Measurements from ENCODE around the gene CRIP2. TPM values are rescaled to one million over a fixed set of nuclear protein-coding genes. Genes with fewer than 3 reads are reported as not detected.

Gene CRIP2
- total and polyA plus RNA-seq, 4 donors, result 4.3 to 40.0 (median 20.7) TPM

DNA sequence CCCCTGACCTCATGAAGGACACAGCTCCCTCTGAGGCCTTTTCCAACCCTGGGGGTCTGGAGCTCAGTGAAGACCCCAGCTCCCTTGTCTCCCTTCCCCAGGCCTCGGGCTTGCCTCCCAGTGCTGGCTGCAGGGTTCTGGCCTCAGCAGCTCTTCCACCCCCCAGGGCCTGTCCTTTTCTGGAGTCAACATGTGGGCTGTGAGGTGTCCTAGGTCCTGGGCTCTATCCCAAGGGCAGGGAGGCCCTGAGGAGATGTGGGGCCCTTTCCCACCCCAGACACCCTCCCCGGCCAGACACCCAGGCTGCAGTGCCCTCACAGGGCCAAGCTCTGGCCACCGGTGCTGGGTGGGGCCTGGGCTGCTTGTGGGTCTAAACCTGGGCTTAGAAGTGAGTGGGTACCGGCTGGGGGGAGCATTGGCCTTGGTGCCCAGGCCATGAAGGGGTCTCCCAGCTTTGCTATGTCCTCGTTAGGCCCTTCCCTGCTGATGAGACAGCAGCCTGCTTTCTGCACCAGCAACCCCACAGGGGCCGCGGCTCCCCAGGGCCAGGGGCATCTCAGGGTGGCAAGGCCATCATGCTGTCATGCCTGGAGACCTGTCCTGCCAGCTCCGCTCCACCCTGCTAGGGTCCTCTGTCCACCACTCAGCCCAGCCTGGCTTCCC lies 2.7 kb upstream of the CRIP2 start:
- Histone ChIP-seq H3K27ac (ENCODE audit: low read depth in 1 of 2, low read length in 2 of 2) (peak overlapping the region in 1 of 2 donors; percentile 62), H3K4me3 (ENCODE audit: low read depth in 1 of 3, low read length in 3 of 3) (no peak overlapping the region), H3K36me3 (ENCODE audit: control insufficient read depth in 4 of 4, insufficient read depth in 3 of 4, low read depth in 1 of 4, low read length in 3 of 4) (peaks cover 0 to 12% (median 0%) of the 10 kb centered on the region in 4 donors), H3K27me3 (ENCODE audit: control insufficient read depth in 4 of 4, insufficient read depth in 4 of 4, low read length in 3 of 4) (no peaks in the 10 kb centered on the region), H3K9ac (ENCODE audit: low read depth in 1 of 2, low read length in 2 of 2) (no peak overlapping the region), H3K4me1 (ENCODE audit: control insufficient read depth in 4 of 4, insufficient read depth in 4 of 4, low read length in 3 of 4) (peaks cover 31 to 71% (median 52%) of the 10 kb centered on the region in 4 donors), H3K9me3 (ENCODE audit: control insufficient read depth in 4 of 4, low read length in 3 of 4) (no peaks in the 10 kb centered on the region)
- TF ChIP-seq JUND (IDR thresholded peaks at IDR 0.05), result no peak
- no peak for TF ChIP-seq SP1 (IDR thresholded peaks at IDR 0.05)
- no peak for TF ChIP-seq HNF4A (conservative IDR thresholded peaks at IDR 0.05)
- TF ChIP-seq, protein P1, sequence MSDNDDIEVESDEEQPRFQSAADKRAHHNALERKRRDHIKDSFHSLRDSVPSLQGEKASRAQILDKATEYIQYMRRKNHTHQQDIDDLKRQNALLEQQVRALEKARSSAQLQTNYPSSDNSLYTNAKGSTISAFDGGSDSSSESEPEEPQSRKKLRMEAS (IDR thresholded peaks at IDR 0.05), result no peak
- no peak for TF ChIP-seq GABPA (IDR thresholded peaks at IDR 0.05 in 1 of 2, conservative IDR thresholded peaks at IDR 0.05 in 1 of 2)
- TF ChIP-seq YY1 (IDR thresholded peaks at IDR 0.05), result no peak
- TF ChIP-seq RXRA (IDR thresholded peaks at IDR 0.05), result no peak
- no peak for TF ChIP-seq TAF1 (conservative IDR thresholded peaks at IDR 0.05)
- TF ChIP-seq EGR1 (IDR thresholded peaks at IDR 0.05; ENCODE audit: low read depth in 2 of 2), result no peak
- TF ChIP-seq RAD21 (IDR thresholded peaks at IDR 0.05), result no peak
- TF ChIP-seq, protein P2, sequence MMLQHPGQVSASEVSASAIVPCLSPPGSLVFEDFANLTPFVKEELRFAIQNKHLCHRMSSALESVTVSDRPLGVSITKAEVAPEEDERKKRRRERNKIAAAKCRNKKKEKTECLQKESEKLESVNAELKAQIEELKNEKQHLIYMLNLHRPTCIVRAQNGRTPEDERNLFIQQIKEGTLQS (IDR thresholded peaks at IDR 0.05), result no peak
- TF ChIP-seq CTCF (IDR thresholded peaks at IDR 0.05; ENCODE audit: low read depth, low read length, missing input control), result no peak
- TF ChIP-seq, protein P3, sequence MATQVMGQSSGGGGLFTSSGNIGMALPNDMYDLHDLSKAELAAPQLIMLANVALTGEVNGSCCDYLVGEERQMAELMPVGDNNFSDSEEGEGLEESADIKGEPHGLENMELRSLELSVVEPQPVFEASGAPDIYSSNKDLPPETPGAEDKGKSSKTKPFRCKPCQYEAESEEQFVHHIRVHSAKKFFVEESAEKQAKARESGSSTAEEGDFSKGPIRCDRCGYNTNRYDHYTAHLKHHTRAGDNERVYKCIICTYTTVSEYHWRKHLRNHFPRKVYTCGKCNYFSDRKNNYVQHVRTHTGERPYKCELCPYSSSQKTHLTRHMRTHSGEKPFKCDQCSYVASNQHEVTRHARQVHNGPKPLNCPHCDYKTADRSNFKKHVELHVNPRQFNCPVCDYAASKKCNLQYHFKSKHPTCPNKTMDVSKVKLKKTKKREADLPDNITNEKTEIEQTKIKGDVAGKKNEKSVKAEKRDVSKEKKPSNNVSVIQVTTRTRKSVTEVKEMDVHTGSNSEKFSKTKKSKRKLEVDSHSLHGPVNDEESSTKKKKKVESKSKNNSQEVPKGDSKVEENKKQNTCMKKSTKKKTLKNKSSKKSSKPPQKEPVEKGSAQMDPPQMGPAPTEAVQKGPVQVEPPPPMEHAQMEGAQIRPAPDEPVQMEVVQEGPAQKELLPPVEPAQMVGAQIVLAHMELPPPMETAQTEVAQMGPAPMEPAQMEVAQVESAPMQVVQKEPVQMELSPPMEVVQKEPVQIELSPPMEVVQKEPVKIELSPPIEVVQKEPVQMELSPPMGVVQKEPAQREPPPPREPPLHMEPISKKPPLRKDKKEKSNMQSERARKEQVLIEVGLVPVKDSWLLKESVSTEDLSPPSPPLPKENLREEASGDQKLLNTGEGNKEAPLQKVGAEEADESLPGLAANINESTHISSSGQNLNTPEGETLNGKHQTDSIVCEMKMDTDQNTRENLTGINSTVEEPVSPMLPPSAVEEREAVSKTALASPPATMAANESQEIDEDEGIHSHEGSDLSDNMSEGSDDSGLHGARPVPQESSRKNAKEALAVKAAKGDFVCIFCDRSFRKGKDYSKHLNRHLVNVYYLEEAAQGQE (IDR thresholded peaks at IDR 0.05), result no peak
- no peak for TF ChIP-seq FOXA1 (IDR thresholded peaks at IDR 0.05)
- no peak for DNase-seq (ENCODE audit: low spot score)
- whole genome bisulfite sequencing, result 88% methylated on average over 8 of the region's 8 CpGs

DNA sequence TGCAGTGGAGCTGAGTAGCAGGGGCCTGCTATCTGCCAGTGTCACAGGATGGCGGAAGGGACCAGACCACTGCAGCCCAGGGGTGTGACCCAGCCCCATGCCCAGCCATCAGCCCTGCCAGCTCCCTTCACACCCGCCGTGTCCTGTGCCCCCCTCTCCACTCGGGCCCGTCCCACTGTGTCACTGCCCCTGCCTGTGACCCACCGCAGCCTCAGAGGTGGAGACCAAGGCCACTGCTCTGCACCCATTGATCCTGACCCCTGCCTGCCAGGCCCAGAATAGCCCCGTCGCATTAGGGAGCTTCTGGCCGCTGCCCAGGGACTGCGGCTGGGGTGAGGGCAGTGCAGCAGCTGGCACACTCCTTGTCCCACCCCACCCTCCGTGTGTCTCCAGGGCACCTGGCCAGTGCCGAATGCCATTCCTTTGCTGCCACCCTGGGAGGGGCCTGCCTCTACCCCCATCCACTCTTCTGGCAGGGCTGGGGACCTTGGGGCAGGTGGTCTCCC lies 2.1 kb upstream of the CRIP2 start:
- Histone ChIP-seq H3K4me1 (ENCODE audit: control insufficient read depth in 4 of 4, insufficient read depth in 4 of 4, low read length in 3 of 4) (peaks cover 36 to 70% (median 55%) of the 10 kb centered on the region in 4 donors), H3K9me3 (ENCODE audit: control insufficient read depth in 4 of 4, low read length in 3 of 4) (no peaks in the 10 kb centered on the region), H3K36me3 (ENCODE audit: control insufficient read depth in 4 of 4, insufficient read depth in 3 of 4, low read depth in 1 of 4, low read length in 3 of 4) (peaks cover 0 to 11% (median 0%) of the 10 kb centered on the region in 4 donors), H3K27ac (ENCODE audit: low read depth in 1 of 2, low read length in 2 of 2) (peak overlapping the region in 1 of 2 donors; percentile 62), H3K9ac (ENCODE audit: low read depth in 1 of 2, low read length in 2 of 2) (no peak overlapping the region), H3K27me3 (ENCODE audit: control insufficient read depth in 4 of 4, insufficient read depth in 4 of 4, low read length in 3 of 4) (no peaks in the 10 kb centered on the region), H3K4me3 (ENCODE audit: low read depth in 1 of 3, low read length in 3 of 3) (no peak overlapping the region)
- 39% methylated on average over 12 of the region's 12 CpGs for WGBS
- no peak for TF ChIP-seq RXRA (IDR thresholded peaks at IDR 0.05)
- TF ChIP-seq, protein P3 (IDR thresholded peaks at IDR 0.05), result no peak
- no peak for DNase-seq (ENCODE audit: low spot score)

Data from liver (tissue), 9 donors.